AG04449 (cell line): Measurements from ENCODE around the gene ZNF621.
A peak's percentile ranks its signal among the peaks of the same experiment; 100 is the strongest.

Experiments
- CTCF ChIA-PET: fragments of 350-600 bp; formaldehyde crosslinking; extraction: SDS; loops from one replicate; lab custom pipeline; 2021; ENCODE audit warnings: antibody characterized with exemption; lab: Yijun Ruan, JAX
- POLR2A ChIA-PET: fragments of 400-600, 350-600 bp; formaldehyde crosslinking; extraction: SDS; loops from one replicate; lab custom pipeline; 2020; ENCODE audit warnings: antibody characterized with exemption, inconsistent platforms; lab: Yijun Ruan, JAX
- DNase-seq: peaks from one replicate; pipeline ENCODE4 v3.0.0-alpha.2; 2010; ENCODE audit warnings: low read depth, low spot score
- H3K4me3 ChIP-seq: 2 replicates; pipeline ENCODE4 v1.5.1; 2011; ENCODE audit warnings: low read depth, mild to moderate bottlenecking, control low read depth, low read length
- TF ChIP-seq, protein P1 (sequence below): IDR thresholded peaks from one replicate; pipeline ENCODE4 v1.5.1; 2011; ENCODE audit warnings: mild to moderate bottlenecking, moderate library complexity, low read length, control low read depth, inconsistent platforms; ENCODE audit not compliant: insufficient read depth; ENCODE audit errors: missing control alignments

ZNF621 gene

DNA sequence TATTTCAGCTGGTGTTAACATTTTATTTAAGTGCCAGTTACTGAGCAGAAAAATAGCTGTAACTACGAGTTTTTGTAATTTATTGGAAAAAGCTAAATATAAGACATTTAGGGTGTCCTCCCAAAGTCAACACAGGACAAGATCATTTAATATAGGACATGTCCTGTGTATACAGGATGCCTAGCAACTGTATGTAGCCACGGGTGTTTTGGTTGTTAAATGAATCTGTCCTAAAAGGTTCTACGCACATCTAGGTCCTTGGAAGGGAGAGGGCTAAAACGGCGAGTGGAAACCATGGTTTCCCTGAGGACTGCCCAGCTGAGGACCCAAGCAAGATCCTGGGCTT is 565 bp upstream of the ZNF621 start:
- TF ChIP-seq, protein P1, sequence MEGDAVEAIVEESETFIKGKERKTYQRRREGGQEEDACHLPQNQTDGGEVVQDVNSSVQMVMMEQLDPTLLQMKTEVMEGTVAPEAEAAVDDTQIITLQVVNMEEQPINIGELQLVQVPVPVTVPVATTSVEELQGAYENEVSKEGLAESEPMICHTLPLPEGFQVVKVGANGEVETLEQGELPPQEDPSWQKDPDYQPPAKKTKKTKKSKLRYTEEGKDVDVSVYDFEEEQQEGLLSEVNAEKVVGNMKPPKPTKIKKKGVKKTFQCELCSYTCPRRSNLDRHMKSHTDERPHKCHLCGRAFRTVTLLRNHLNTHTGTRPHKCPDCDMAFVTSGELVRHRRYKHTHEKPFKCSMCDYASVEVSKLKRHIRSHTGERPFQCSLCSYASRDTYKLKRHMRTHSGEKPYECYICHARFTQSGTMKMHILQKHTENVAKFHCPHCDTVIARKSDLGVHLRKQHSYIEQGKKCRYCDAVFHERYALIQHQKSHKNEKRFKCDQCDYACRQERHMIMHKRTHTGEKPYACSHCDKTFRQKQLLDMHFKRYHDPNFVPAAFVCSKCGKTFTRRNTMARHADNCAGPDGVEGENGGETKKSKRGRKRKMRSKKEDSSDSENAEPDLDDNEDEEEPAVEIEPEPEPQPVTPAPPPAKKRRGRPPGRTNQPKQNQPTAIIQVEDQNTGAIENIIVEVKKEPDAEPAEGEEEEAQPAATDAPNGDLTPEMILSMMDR: no peak
- CTCF ChIA-PET: interaction anchor here (0.6 to 1.8 kb wide), 5 partner anchors 13 to 1575 kb away, joined by 3 to 4 read pairs (median 3); no protein-coding TSS in a partner anchor
- peak overlapping the region; percentile 77 for H3K4me3 ChIP-seq
- DNase-seq: no peak
- POLR2A ChIA-PET: interaction anchor here (0.9 to 1.4 kb wide), 5 partner anchors 8 to 675 kb away, joined by 3 to 5 read pairs (median 4); partner anchors contain the start of genes CTNNB1 and ZNF619

DNA sequence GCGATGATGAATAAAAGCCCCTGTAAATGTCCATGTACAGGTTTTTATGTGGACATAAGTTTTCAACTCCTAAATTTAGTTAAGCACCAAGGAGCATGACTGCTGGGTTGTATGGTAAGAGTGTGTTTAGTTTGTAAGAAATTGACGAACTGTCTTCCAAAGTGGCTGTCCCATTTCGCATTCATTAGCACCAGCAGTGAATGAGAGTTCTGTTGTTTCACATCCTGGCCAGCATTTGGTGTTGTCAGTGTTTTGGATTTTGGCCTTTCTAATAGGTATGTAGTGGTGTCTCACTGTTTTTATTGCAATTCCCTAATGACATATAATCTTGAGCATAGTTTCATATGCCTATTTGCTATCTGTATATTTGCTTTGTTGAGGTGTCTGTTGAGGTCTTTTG is 3.7 kb downstream of the ZNF621 start:
- CTCF ChIA-PET: no interaction called here
- no peak for DNase-seq
- H3K4me3 ChIP-seq: no peak overlapping the region
- POLR2A ChIA-PET: no interaction called here
- TF ChIP-seq, protein P1: no peak

DNA sequence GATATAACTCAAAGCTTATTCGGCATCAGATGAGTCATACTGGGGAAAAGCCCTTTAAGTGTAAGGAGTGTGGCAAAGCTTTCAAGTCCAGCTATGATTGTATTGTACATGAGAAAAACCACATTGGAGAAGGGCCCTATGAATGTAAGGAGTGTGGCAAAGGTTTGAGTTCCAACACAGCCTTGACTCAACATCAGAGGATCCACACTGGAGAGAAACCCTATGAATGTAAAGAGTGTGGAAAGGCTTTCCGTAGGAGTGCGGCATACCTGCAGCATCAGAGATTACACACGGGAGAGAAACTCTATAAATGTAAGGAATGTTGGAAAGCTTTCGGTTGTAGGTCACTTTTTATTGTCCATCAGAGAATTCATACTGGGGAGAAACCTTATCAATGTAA is 7.5 kb downstream of the ZNF621 start:
- no peak overlapping the region for H3K4me3 ChIP-seq
- ChIA-PET POLR2A (no interaction called here), CTCF (no interaction called here)
- no peak for DNase-seq
- TF ChIP-seq, protein P1: no peak

DNA sequence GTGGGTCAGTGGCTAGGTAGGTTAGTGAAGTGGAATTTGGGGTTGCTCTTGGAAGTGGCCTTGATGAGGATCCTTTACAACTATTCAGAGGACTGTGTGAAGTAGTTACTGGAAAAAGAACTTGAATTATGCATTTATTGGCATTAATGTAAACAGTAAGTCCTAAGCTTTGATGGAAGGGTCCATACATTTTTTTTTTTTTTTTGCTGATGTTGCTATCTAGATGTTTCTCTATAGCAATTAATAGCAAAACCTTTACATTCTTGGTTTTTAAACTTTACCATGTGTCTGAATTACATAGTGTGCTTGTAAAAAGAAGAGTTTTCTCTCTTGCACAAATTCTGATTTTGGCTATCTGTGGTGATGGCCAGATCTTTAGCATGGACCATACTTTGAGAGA is 9.5 kb downstream of the ZNF621 start:
- ChIA-PET CTCF (no interaction called here), POLR2A (no interaction called here)
- no peak overlapping the region for H3K4me3 ChIP-seq
- no peak for DNase-seq
- TF ChIP-seq, protein P1: no peak

DNA sequence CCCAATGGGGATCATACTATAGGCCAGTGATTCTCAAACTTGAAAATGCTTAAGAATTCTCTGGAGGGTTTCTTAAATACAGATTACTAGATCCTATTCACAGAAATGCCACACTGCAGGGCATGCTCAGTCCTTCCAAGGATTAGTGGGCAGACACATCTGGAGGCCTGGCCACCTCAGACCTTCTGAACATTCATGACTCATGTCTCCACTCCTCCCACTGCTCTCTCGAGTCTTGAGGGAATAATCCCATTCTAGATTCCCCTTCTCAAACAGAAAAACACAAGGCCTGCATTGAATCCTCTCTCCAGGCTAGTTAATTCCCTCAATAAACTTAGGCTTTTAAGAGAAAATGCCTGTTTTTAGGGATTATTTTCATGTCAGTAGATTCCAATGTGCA is 22.1 kb downstream of the ZNF621 start:
- CTCF ChIA-PET: no interaction called here
- DNase-seq: no peak

DNA sequence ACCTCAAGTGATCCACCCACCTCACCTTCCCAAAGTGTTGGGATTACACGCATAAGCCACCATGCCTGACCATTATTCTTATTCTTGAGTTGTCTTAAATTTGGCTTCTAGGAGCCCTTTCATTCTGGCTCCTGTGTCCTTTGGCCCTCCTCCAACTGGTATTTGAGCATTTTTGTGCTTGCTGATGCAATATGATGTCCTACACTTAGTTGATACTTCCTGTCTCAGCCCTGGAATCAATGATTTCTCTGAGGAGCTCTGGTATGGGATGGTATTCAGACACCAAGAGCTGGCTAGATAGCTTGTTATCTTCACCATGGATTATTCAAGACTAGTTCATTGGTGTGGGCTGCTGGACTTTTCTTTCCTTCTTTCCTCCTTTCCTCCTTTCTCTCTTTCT is 25.4 kb downstream of the ZNF621 start:
- no peak overlapping the region for H3K4me3 ChIP-seq
- ChIA-PET CTCF (no interaction called here), POLR2A (no interaction called here)
- TF ChIP-seq, protein P1: no peak
- DNase-seq: no peak

More for the DNA sequence above, 22.1 kb downstream of the ZNF621 start:
- no peak overlapping the region for H3K4me3 ChIP-seq
- TF ChIP-seq, protein P1: no peak
- POLR2A ChIA-PET: no interaction called here
